8988T (cell line): ENCODE data around the gene CCDC85B.

Experiments
- DNase-seq: peaks from one replicate; pipeline ENCODE4 v3.0.0; 2011

Gene CCDC85B

DNA sequence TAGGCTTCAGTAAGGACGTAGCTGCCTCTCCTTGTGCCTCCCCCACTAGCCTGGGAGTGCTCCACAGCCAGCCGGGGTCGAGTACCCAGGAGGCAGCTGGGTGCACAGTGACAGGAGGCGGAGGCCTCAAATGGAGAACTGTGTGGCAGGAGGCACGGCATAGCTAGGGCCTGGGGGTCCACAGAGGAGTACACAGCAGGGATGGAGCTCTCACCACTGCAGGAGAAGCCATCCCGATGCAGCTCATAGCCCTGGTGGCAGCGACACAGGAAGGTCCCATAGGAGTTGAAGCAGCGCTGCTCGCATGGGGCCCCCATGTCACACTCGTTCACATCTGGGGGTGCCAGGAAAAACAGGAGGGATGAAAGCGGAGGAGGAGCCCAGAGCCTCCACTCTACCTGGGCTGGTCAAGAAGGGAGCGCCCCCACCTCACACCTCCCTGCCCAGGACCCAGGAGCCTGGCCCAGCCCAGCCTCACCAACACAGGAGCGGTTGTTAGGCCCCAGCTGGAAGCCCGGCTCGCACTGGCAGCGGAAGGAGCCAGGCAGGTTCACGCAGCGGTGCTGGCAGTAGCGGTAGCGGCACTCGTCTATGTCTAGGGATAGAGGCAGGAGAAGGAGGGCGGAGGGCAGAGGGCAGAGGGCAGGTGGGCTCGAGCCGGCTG lies 20.7 kb upstream of the CCDC85B start:
- no peak for DNase-seq

DNA sequence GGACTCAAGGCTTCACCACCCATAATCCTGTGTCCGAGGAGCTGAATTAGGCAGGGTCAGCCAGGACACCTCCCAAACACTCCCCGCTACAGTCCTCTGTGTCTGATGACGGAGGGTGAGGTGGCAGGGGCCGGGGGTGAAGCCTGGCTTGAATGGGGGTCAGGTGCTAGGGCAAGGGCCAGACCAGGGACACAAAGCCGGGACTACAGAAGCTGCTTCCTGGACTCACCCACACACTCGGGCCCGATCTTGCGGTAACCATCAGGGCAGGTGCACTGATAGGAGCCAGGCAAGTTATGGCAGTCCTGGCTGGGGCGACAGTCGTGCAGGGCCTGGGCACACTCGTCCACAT lies 20.2 kb upstream of the CCDC85B start:
- no peak for DNase-seq

DNA sequence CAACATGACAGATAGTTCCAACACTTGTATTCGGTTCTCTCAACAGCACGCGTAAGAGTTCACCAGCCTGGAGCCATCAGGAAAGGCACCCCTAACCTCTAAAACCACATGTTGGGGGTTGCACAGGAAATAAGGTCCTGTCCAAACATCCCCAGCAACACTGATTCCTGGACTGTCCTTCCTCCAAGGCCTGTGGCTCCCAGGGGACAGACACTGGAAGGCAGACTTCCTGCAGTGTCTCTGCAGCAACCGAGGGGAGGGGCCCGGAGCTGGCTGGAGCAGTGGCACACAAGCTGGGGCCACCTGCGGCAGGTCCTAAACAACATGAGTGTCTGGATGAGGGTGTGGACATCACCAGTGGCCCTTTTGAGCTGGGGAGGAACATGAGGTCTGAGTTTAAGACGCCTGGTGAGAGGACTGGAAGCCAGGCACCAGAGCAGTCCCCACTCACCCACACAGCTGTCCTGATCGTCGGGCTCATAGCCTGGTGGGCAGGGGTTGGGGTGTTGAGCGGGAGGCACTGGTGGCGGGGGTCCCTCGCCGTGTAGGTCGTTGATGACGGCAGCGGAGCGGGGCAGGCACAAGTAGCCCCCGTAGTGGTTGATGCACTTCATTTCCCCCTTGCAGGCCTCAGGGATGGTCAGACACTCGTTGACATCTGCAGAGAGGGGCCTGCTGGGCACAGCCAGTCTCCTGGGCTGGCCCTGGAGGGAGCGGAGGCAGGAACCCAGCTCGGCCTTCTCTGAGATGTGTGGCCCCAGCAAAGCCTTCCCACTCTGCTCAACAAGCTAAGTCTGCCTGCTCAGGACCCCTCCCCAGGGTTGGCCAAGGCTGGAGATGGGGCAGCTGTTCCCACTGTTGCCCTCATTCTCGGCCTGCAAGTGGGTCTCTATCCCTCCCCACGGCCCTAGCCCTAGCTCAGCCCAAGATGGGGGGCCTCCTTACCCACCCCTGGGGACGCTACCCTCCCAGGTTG lies 19.5 kb upstream of the CCDC85B start:
- DNase-seq: no peak

DNA sequence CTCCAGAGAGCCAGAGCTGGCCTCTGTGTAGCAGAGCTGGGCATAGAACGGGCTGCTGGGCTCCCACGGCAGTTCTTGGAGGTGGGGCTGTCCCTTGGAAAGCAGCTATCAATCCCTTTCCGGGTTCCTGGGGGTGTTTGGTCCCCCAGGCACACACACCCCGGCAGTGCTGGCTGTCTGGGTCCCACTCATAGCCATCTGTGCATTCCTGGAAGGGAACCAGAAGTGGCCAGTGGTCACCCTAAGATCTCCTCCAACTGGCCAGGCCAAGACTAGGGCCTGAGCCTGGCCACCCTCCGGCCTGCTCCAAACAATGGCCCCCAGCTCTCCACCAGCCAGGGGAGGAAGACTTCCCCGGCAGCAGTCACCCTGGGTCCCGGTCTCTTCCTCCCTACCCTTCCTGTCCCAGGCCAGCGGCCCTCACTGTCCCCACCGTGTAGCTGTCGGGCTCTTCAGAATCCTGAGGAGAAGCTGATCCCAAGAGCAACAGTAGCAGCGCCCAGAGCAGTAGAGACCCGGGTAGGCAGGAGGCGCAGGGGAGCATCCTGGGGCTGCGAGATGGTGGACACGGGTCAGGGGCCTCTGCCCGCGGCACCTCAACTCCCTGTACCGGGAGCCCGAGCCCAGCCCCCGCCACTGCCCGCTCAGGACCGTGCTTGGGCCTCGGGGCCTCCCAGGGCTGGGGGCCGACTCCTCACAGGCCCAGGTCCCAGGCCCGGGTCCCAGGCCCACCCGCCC lies 18.5 kb upstream of the CCDC85B start:
- no peak for DNase-seq

DNA sequence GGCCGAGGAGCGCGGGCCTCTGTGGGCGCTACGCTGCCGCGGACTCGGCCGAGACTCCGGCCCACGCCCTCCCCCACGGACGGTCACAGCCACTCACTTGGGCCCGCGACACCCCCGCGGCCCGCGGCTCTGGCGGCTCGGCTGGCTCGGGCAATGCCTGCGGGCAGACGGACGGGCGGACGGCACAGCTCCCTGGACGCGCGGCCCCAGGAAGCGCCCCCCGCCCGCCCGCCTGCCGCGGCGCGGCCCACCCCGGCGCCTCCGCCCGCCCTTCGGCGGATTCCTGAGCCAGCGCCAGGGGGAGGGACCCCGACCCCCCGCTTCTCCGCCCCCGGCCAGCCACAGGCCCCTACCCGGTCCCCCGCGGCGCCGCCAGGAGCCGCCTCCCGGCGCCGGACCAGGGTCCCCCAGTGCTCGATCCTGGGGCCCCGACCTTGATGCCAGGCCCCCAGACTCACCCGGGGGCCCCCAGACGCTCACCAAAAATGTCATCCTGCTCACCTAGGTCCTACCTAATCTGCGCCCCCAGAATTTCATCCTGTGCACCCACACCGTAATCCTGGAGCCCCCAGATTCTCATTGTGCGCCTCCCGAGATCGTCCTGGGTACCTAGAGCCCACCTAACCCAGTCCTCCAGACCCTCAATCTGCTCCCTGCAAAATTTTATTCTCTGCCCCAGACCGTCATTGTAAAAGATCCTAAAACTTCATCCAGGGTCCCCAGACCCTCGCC lies 17.7 kb upstream of the CCDC85B start, which contains the start of gene EFEMP2:
TSS of gene EFEMP2 (minus strand) at position 215 of the 732 bp plus-strand sequence. CDS start 446 bp downstream, outside the sequence.
- DNase-seq: no peak

DNA sequence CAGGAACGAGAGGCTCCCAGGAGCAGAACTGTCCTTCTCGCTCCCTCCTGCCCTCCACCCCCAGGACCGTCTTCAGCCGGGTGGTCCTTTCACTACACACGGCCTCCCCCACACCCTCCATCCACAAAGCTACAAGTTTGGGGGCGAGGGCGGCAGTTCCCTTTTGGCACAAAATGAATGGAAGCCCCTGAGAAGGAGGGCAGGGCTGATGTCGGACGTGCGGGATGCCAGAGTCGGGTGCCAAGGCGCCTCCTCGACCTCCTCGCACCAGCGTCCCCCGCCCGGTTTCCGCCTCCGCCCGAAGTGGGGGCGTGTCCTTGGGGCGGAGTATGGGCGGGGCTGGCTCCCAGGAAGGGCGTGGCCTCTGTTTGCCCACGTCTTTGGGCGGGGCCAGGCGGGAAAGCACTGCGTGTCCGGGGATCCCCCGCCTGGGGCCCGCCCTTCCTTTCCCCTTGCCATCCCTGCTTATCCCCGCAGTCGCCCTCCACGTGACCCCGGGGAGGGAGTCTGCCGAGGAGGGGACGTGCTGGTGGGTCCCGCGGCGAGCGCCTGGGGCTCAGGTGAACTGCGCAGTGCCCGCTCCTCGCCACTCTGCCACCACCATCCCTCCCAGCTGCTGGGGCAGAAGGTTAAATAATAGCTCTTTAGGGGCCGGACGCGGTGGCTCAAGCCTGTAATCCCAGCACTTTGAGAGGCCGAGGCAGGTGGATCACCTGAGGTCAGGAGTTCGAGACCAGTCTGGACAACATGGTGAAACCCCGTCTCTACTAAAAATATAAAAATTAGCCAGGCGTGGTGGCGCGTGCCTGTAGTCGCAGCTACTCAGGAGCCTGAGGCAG lies 16.9 kb upstream of the CCDC85B start:
- DNase-seq: peak; percentile 100

DNA sequence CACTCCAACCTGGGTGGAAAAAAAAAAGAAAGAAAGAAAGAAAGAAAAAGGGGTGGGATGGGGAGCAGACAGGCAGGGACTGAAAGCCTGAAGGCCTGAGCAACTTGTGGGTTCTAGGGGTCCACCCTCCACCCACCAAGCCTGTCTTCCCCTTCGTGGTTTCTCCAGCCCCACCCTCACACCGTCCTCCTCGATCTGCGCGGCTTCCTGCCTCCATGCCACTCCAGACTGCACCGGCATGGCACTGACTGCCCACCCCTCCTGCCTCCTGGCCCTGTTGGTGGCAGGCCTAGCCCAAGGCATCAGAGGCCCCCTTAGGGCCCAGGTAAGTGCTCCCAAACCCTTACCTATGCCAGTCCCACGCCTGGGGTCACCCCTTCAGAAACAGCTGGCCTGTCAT lies 10.9 kb upstream of the CCDC85B start, which contains the start of gene CTSW:
TSS of gene CTSW (plus strand) at position 221 of the 400 bp plus-strand sequence. CDS start at position 239, 18 bp downstream.
- DNase-seq: no peak

DNA sequence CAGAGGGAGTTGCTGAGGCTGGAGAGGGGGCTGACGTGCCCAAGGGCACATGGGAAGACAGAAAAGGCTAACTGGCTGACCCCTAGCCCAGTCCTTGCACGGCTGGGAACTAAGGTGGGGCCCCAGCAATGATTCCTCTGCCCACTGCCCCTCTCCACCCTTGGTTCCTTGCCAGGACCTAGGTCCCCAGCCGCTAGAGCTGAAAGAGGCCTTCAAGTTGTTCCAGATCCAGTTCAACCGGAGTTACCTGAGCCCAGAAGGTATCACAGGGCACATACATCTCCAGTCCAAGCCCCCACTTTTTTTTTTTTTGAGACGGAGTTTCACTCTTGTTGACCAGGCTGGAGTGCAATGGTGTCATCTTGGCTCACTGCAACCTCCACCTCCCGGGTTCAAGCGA lies 10.4 kb upstream of the CCDC85B start:
- no peak for DNase-seq

DNA sequence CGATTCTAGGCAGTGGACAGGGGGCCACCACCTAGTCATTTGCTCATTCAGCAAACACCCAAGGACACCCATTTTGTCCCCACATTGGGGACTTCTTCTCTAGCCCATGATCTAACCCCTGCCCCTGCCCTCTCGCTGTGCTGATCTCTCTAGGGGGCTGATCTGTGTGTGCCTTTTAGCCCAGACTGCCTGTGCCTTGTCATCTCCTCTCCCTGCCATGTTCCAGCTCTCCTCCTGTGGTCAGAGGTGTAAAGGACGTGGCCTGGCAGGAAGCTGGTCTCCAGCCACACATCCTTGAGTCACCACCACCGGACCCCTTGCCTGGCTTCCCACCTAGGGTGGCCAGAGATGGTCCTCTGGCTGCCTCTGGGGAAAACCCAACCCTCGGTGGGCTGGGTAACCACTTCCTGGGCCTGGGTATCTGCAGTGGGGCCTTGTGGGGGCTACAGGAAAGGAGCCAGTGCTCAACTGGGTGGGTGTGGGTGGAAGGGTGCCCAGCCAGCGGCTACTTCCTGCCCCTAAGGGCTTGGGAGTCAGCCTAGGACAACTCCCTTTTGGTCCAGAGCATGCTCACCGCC lies 9.5 kb upstream of the CCDC85B start:
- no peak for DNase-seq

DNA sequence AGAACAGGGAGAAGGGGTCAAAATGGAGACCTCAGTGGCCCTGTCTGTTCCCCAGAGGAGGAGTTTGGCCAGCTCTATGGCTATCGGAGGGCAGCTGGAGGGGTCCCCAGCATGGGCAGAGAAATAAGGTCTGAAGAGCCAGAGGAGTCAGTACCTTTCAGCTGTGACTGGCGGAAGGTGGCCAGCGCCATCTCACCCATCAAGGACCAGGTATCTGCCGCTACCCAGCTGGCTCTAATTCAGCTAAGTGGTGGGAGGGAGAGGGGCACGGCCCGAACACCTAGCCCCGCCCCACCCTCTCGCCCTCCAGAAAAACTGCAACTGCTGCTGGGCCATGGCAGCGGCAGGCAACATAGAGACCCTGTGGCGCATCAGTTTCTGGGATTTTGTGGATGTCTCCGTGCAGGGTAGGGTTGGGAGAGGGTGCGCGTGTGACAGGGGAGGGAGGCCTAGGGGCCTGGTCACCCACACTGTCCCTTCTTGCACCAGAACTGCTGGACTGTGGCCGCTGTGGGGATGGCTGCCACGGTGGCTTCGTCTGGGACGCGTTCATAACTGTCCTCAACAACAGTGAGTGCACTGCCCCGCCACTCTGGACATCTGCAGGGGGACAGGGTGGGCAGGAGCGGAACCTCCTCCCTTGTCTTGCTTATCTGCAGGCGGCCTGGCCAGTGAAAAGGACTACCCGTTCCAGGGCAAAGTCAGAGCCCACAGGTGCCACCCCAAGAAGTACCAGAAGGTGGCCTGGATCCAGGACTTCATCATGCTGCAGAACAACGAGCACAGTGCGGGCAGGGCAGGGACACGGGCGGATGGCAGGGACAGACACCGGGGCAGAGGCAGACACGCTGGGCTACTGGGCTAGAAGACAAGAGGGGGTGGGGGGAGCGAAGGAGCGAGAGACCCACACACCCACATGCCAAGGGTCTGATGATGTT lies 8.1 kb upstream of the CCDC85B start:
- no peak for DNase-seq

DNA sequence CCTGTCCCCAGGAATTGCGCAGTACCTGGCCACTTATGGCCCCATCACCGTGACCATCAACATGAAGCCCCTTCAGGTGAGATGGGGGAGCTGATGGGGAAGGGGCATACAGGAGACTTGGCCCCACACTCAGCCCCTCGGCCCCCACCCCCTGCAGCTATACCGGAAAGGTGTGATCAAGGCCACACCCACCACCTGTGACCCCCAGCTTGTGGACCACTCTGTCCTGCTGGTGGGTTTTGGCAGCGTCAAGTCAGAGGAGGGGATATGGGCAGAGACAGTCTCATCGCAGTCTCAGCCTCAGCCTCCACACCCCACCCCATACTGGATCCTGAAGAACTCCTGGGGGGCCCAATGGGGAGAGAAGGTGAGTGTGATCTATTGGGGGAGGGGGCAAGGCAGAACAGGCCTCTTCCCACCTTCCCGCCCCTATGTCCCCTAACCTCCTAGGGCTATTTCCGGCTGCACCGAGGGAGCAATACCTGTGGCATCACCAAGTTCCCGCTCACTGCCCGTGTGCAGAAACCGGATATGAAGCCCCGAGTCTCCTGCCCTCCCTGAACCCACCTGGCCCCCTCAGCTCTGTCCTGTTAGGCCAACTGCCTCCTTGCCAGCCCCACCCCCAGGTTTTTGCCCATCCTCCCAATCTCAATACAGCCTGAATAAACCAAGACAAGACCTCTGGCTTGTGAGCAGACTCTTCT lies 7.3 kb upstream of the CCDC85B start:
- DNase-seq: no peak

DNA sequence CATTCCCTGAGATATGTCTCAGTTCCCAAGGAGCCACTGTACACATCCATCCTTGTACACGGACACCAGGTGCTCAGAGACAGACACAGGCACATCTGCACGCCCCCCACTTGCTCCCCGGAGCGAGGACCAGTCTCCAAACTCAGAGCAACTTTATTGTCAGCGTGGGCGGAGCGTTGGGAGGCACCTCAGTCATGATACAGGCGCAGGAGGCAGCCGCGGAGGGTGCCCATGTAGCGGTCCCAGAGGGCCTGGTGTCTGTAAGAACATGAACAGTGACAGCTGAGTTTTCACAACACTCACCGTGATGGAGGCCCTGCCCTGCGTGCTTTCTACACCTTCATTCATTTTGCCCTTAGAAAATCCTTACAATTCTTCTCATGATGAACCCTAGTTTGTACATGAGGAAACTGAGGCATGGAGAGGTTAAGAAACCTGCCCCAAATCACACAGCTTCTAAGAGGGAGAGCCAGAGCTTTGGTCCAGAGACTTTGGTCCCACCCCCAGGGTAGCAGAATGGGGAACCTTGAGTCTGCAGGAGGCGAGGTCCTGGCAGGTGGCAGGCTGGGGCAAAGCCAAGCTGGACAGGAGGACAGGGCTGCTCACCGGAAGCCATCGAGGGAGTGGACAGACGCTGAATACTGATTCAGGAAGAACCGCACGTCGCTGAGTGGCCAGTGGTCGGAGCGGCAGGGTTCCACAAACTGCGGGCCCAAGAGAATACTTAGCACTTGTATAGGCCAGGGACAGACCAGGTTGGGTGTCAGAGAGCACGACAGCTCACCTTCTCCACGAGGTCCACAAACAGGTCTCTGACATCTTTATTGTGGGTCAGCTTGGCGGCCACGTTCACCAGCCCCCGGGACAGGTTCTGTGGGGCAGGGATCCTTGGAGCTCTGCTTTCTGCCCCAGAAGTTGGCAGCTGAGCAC lies 6.4 kb upstream of the CCDC85B start:
- no peak for DNase-seq

DNA sequence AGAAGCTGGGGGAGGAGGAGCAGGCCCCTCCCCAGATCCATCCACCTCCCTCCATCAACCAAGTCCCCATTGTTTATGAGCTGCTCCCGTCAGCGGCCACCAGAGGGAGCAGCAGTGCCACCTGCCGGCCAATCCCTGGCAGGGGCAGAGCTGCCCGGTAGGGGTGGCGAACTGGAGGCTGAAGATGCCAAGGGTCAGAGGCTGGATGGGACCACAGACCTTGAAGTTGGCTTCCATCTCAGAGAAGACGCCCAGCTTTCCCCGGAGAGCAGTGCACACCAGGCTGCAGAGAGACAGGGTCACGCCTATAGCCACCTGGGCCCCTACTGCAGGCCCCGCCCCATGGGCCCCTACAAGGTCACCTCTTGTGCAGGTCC lies 5.8 kb upstream of the CCDC85B start:
- DNase-seq: peak; percentile 97

DNA sequence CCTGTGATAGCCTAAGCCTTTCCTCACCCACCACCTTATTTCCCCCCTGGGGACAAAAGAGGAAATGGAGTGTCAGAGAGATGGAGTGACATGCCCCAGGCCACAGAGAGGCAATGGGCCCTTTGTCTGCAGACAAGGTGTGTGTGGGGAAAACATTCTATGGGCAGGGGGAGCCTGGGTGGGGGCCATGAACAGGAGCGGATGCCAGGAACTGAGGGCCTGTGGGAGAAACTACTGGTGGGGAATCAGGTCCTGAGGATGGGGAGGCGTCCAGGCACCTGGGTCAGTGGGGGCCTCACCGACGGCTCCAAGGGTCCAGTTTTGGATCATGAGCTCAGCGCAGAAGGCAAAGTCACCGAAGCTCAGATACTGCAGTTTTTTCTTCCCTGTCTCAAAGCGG lies 5.2 kb upstream of the CCDC85B start:
- DNase-seq: no peak

DNA sequence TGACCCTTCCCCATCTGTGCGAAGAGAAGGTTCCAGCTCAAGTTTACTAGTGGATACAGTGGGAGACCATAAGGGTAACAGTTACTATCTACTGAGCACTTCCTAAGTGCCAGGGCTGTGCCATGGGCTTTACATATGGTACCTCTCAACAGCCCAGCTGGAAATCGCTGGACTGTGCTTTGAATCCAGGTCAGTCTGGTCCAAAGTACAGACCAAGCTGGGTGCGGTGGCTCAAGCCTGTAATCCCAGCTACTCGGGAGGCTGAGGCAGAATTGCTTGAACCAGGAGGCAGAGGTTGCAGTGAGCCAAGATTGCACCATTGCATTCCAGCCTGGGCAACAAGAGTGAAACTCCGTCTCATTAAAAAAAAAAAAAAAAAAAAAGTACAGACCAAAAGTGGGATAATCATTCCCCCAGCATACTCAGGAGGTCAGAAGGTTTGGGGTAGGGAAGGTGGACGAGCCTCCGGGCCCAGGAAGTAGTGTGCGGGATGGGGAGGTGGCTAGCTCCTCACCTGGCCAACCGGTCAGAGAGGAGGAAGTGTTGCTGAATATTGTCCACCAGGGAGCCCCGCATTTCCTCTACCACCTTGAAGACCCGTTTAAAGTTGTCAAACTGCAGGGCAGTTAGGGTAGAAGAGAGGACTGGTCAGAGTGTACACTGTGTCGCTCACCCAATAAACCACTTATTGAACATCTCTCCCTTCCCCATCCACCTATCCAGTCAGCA lies 4.5 kb upstream of the CCDC85B start:
- no peak for DNase-seq

DNA sequence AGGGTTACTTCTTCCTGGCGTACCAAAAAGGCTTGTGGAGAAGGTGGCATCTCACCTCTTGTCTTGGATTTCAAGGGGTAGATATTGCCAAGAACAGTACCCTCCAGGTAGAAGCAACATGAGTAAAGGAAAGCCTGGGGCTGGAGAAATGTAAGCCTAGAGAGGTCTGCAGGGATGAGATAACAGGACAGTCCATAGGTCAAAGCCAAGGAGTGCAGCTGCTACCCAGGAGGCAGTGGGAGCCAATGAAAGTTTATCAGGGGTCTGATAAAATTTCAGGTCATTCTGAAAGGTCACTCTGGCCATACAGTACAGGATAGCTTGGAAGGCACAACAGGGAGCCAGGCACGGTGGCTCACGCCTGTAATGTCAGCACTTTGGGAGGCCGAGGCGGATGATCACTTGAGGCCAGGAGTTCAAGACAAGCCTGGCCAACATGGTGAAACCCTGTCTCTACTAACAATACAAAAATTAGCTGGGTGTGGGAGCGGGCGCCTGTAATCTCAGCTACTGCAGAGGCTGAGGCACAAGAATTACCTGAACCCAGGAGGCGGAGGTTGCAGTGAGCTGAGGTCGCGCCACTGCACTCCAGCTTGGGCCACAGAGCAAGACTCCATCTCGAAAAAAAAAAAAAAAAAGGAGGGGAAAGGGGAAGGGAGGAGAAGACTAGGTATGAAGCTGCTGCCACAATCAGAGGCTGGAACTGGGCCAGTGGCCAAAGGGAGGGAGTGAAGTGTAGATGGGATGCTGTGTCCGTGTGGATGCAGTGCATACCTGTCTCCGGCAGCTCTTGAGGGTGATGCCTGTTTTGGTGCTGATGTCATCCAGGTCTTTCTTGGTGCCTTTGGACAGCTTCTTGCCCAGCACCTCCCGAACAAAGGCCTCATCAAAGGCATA lies 3.4 kb upstream of the CCDC85B start:
- no peak for DNase-seq
